SK-N-MC (cell line): ENCODE measurements around the gene LRBA.
"Not testable (repeated sequence)": the region's sequence is repeated elsewhere in the genome, so short reads cannot be mapped to it uniquely, and the experiment has no call there.

Source experiments
- DNase-seq: peaks from one replicate; pipeline ENCODE4 v3.0.0-alpha.2; 2011; ENCODE audit warnings: low read depth, low spot score
- H3K27ac ChIP-seq: fragments of 200-600 bp; sonication (generic); 2 replicates; pipeline ENCODE4 v1.5.1; 2016; ENCODE audit warnings: mixed run types
- H3K36me3 ChIP-seq: fragments of 200-600 bp; sonication (generic); 2 replicates; pipeline ENCODE4 v1.6.1; 2017; ENCODE audit warnings: antibody characterized with exemption, low read length, mixed read lengths; ENCODE audit not compliant: insufficient read depth
- H3K4me3 ChIP-seq: fragments of 200-600 bp; sonication (generic); 2 replicates; pipeline ENCODE4 v1.5.1; 2016
- H3K9ac ChIP-seq: fragments of 200-600 bp; sonication (generic); 2 replicates; pipeline ENCODE4 v1.8.0; 2017; ENCODE audit warnings: mixed run types, mixed read lengths; ENCODE audit not compliant: insufficient read length
- H3K9me3 ChIP-seq: fragments of 200-600 bp; sonication (generic); 2 replicates; pipeline ENCODE4 v1.6.1; 2017; ENCODE audit warnings: low read depth, mild to moderate bottlenecking, antibody characterized with exemption, low read length, moderate library complexity, mixed read lengths
- EZH2 ChIP-seq: fragments of 200-600 bp; sonication (generic); IDR thresholded peaks from one replicate; pipeline ENCODE4 v1.6.1; 2017; ENCODE audit warnings: antibody characterized with exemption
- FOXP2 ChIP-seq: optimal IDR thresholded peaks from 2 replicates; pipeline ENCODE3; 2011; ENCODE audit warnings: mild to moderate bottlenecking, moderate library complexity; ENCODE audit not compliant: insufficient read depth; ENCODE audit errors: extremely low read length, control extremely low read depth
- POLR2AphosphoS5 ChIP-seq: IDR thresholded peaks from 2 replicates; pipeline ENCODE4 v1.6.1; 2012; ENCODE audit warnings: mild to moderate bottlenecking, low read depth, low read length, borderline replicate concordance

The LRBA gene

GRCh38 chr4:150974750-150975149, 40.3 kb downstream of the LRBA start:
- no peaks in the 10 kb centered on the region for H3K9me3 ChIP-seq
- no peak for DNase-seq
- H3K9ac ChIP-seq = no peak overlapping the region
- H3K36me3 ChIP-seq = no peaks in the 10 kb centered on the region
- no peak overlapping the region for H3K4me3 ChIP-seq
- no peak overlapping the region for H3K27ac ChIP-seq
- TF ChIP-seq FOXP2 (no peak), EZH2 (no peak), POLR2AphosphoS5 (no peak)

GRCh38 chr4:150974252-150974640, 40.8 kb downstream of the LRBA start:
- H3K27ac ChIP-seq = no peak overlapping the region
- no peak overlapping the region for H3K4me3 ChIP-seq
- H3K36me3 ChIP-seq = no peaks in the 10 kb centered on the region
- no peak overlapping the region for H3K9ac ChIP-seq
- TF ChIP-seq FOXP2 = no peak
- no peak for TF ChIP-seq EZH2
- no peaks in the 10 kb centered on the region for H3K9me3 ChIP-seq
- no peak for DNase-seq

GRCh38 chr4:150973626-150974251, 41.3 kb downstream of the LRBA start:
- no peak overlapping the region for H3K9ac ChIP-seq
- H3K27ac ChIP-seq = no peak overlapping the region
- no peak overlapping the region for H3K4me3 ChIP-seq
- TF ChIP-seq FOXP2 (no peak), POLR2AphosphoS5 (no peak), EZH2 (no peak)
- no peaks in the 10 kb centered on the region for H3K9me3 ChIP-seq
- no peaks in the 10 kb centered on the region for H3K36me3 ChIP-seq
- DNase-seq = no peak

GRCh38 chr4:150972592-150972991, 42.5 kb downstream of the LRBA start:
- peak; percentile 53 for DNase-seq
- Histone ChIP-seq H3K9ac (peak overlapping the region; percentile 64), H3K27ac (peak overlapping the region; percentile 93), H3K36me3 (no peaks in the 10 kb centered on the region), H3K4me3 (peak overlapping the region; percentile 71), H3K9me3 (no peaks in the 10 kb centered on the region)
- TF ChIP-seq EZH2 (no peak), FOXP2 (peak; percentile 18), POLR2AphosphoS5 (no peak)

- Histone ChIP-seq H3K4me3 (peak overlapping the region; percentile 71), H3K36me3 (no peaks in the 10 kb centered on the region), H3K9ac (peak overlapping the region; percentile 64), H3K9me3 (no peaks in the 10 kb centered on the region), H3K27ac (peak overlapping the region; percentile 93)
- TF ChIP-seq EZH2 (no peak), FOXP2 (no peak)
- no peak for DNase-seq
Observed at GRCh38 chr4:150971901-150972300, 43.2 kb downstream of the LRBA start.

GRCh38 chr4:150970685-150971151, 44.4 kb downstream of the LRBA start:
- Histone ChIP-seq H3K9ac (no peak overlapping the region), H3K9me3 (no peaks in the 10 kb centered on the region), H3K36me3 (no peaks in the 10 kb centered on the region), H3K4me3 (no peak overlapping the region), H3K27ac (no peak overlapping the region)
- no peak for TF ChIP-seq EZH2
- no peak for TF ChIP-seq FOXP2
- no peak for TF ChIP-seq POLR2AphosphoS5
- DNase-seq = no peak

- H3K27ac ChIP-seq = no peak overlapping the region
- no peaks in the 10 kb centered on the region for H3K9me3 ChIP-seq
- H3K36me3 ChIP-seq = no peaks in the 10 kb centered on the region
- no peak for TF ChIP-seq FOXP2
- TF ChIP-seq POLR2AphosphoS5 = no peak
- TF ChIP-seq EZH2 = no peak
- H3K4me3 ChIP-seq = no peak overlapping the region
- no peak overlapping the region for H3K9ac ChIP-seq
- no peak for DNase-seq
Observed at GRCh38 chr4:150964754-150965153, 50.3 kb downstream of the LRBA start.

- H3K36me3 ChIP-seq, H3K9me3 ChIP-seq, H3K4me3 ChIP-seq, H3K27ac ChIP-seq, H3K9ac ChIP-seq, DNase-seq: not testable (repeated sequence)
Observed at GRCh38 chr4:150963602-150964345, 51.3 kb downstream of the LRBA start.

GRCh38 chr4:150962245-150962644, 52.8 kb downstream of the LRBA start:
- Histone ChIP-seq H3K4me3 (no peak overlapping the region), H3K9me3 (no peaks in the 10 kb centered on the region), H3K27ac (no peak overlapping the region), H3K9ac (no peak overlapping the region), H3K36me3 (no peaks in the 10 kb centered on the region)
- DNase-seq = no peak
- TF ChIP-seq POLR2AphosphoS5 (no peak), FOXP2 (no peak), EZH2 (no peak)
